IMR-90 (cell line): Measurements from ENCODE around the gene GINS1. TPM values are rescaled to one million over a fixed set of nuclear protein-coding genes. Genes with fewer than 3 reads are reported as not detected.

Experiments
- ATAC-seq: fragments of 200-7000 bp; cut with Tn5 transposase; 2 replicates; pipeline ENCODE4 v1.9.1; 2020; ENCODE audit warnings: low read depth, mild to moderate bottlenecking, moderate library complexity
- BruUV-seq: library from RNA; stranded (reverse); fragments of 400-500 nt; replicated peaks from 2 replicates; lab custom pipeline; 2021; lab: Mats Ljungman, UMichigan
- CTCF ChIA-PET: fragments of 300-600 bp; formaldehyde crosslinking; extraction: SDS; loops from one replicate; lab custom pipeline; 2021; ENCODE audit warnings: antibody characterized with exemption; lab: Yijun Ruan, JAX
- POLR2A ChIA-PET: fragments of 300-600 bp; sonication (Branson Sonifier 250); formaldehyde crosslinking; loops from one replicate; lab custom pipeline; 2022; ENCODE audit warnings: antibody characterized with exemption; ENCODE audit not compliant: unreplicated experiment; lab: Charles Lee
- DNase-seq: peaks from one replicate; pipeline ENCODE4 v3.0.0; 2013
- H2AFZ ChIP-seq: replicated peaks from 2 replicates; pipeline ENCODE3; 2013; ENCODE audit warnings: low read length, mild to moderate bottlenecking; ENCODE audit not compliant: poor library complexity
- H2AK5ac ChIP-seq: 2 replicates; pipeline ENCODE4 v1.6.1; 2013; ENCODE audit warnings: low read depth, low read length, inconsistent platforms
- H2AK9ac ChIP-seq: replicated peaks from 2 replicates; pipeline ENCODE3; 2013; ENCODE audit warnings: mild to moderate bottlenecking, low read depth, low read length, moderate library complexity; ENCODE audit not compliant: poor library complexity
- H2BK120ac ChIP-seq: 2 replicates; pipeline ENCODE4 v1.6.1; 2013; ENCODE audit warnings: low read depth, low read length, inconsistent platforms
- H2BK15ac ChIP-seq: 3 replicates; pipeline ENCODE4 v1.6.1; 2013; ENCODE audit warnings: low read depth, low read length, inconsistent platforms
- H2BK20ac ChIP-seq: 2 replicates; pipeline ENCODE4 v1.6.1; 2013; ENCODE audit warnings: low read depth, mild to moderate bottlenecking, inconsistent platforms, low read length, moderate library complexity
- H2BK5ac ChIP-seq: 2 replicates; pipeline ENCODE4 v1.6.1; 2013; ENCODE audit warnings: mild to moderate bottlenecking, low read depth, low read length, inconsistent platforms; ENCODE audit not compliant: poor library complexity, severe bottlenecking
- H3K14ac ChIP-seq: replicated peaks from 2 replicates; pipeline ENCODE4 v1.6.1; 2013; ENCODE audit warnings: low read depth, low read length, inconsistent platforms
- H3K18ac ChIP-seq: 2 replicates; pipeline ENCODE4 v1.6.1; 2013; ENCODE audit warnings: low read depth, low read length, control low read depth
- H3K23ac ChIP-seq: 2 replicates; pipeline ENCODE4 v1.6.1; 2013; ENCODE audit warnings: low read depth, low read length, inconsistent platforms
- H3K27ac ChIP-seq: 2 replicates; pipeline ENCODE4 v1.5.1; 2013; ENCODE audit warnings: mild to moderate bottlenecking, control low read depth, low read length; ENCODE audit not compliant: insufficient read depth
- H3K27me3 ChIP-seq: 2 replicates; pipeline ENCODE4 v1.6.1; 2013; ENCODE audit warnings: low read length; ENCODE audit not compliant: control insufficient read depth, insufficient read depth
- H3K36me3 ChIP-seq: 2 replicates; pipeline ENCODE4 v1.6.1; 2013; ENCODE audit warnings: low read length, mixed read lengths; ENCODE audit not compliant: control insufficient read depth, insufficient read depth
- H3K4ac ChIP-seq: 2 replicates; pipeline ENCODE4 v1.6.1; 2013; ENCODE audit warnings: low read depth, low read length, inconsistent platforms
- H3K4me1 ChIP-seq: 2 replicates; pipeline ENCODE4 v1.6.1; 2013; ENCODE audit warnings: low read length, mixed read lengths; ENCODE audit not compliant: control insufficient read depth, insufficient read depth
- H3K4me2 ChIP-seq: 2 replicates; pipeline ENCODE4 v1.6.1; 2013; ENCODE audit warnings: low read depth, mild to moderate bottlenecking, control low read depth, low read length, moderate library complexity
- H3K4me3 ChIP-seq: 2 replicates; pipeline ENCODE4 v1.5.1; 2013; ENCODE audit warnings: low read depth, mild to moderate bottlenecking, control low read depth, low read length, moderate library complexity; ENCODE audit not compliant: insufficient read depth
- H3K56ac ChIP-seq: 2 replicates; pipeline ENCODE4 v1.6.1; 2013; ENCODE audit warnings: low read length, inconsistent platforms; ENCODE audit not compliant: insufficient read depth; ENCODE audit errors: extremely low read depth
- H3K79me1 ChIP-seq, 2 experiments: 2 replicates each; pipeline ENCODE4 v1.6.1; 2013; ENCODE audit warnings: low read length in 2 of 2, inconsistent platforms in 1 of 2, low read depth in 1 of 2
- H3K9ac ChIP-seq: 2 replicates; pipeline ENCODE4 v1.6.1; 2013; ENCODE audit warnings: low read depth, low read length, control low read depth
- H3K9me1 ChIP-seq: 2 replicates; pipeline ENCODE4 v1.6.1; 2013; ENCODE audit warnings: low read length, inconsistent platforms; ENCODE audit not compliant: insufficient read depth
- H3K9me3 ChIP-seq: 2 replicates; pipeline ENCODE4 v1.6.1; 2013; ENCODE audit warnings: low read length; ENCODE audit not compliant: control insufficient read depth, insufficient read depth
- H4K20me1 ChIP-seq: 2 replicates; pipeline ENCODE4 v1.6.1; 2013; ENCODE audit warnings: low read length, inconsistent platforms; ENCODE audit not compliant: insufficient read depth
- H4K5ac ChIP-seq: 2 replicates; pipeline ENCODE4 v1.6.1; 2013; ENCODE audit warnings: mild to moderate bottlenecking, low read depth, low read length, control low read depth
- H4K8ac ChIP-seq, 2 experiments: 2 replicates each; pipeline ENCODE4 v1.6.1; 2013; ENCODE audit warnings: low read depth in 2 of 2, low read length in 2 of 2, control low read depth in 1 of 2, inconsistent platforms in 1 of 2
- H4K91ac ChIP-seq: 2 replicates; pipeline ENCODE4 v1.6.1; 2013; ENCODE audit warnings: low read depth, low read length, inconsistent platforms; ENCODE audit not compliant: insufficient read depth
- FOS ChIP-seq: fragments of 150-350 bp; IDR thresholded peaks from 2 replicates; pipeline ENCODE4 v1.6.1; 2016; ENCODE audit warnings: low read depth, low read length
- MAZ ChIP-seq: IDR thresholded peaks from 2 replicates; pipeline ENCODE4 v1.6.1; 2012; ENCODE audit warnings: low read depth, mild to moderate bottlenecking, low read length, improper control_type of control experiment, moderate library complexity, borderline replicate concordance
- MXI1 ChIP-seq: IDR thresholded peaks from 2 replicates; pipeline ENCODE4 v1.6.1; 2012; ENCODE audit warnings: low read depth, mild to moderate bottlenecking, low read length, moderate library complexity, borderline replicate concordance
- RAD21 ChIP-seq: IDR thresholded peaks from 2 replicates; pipeline ENCODE4 v1.6.1; 2012; ENCODE audit warnings: low read length, improper control_type of control experiment
- SMC3 ChIP-seq: fragments of 150-350 bp; IDR thresholded peaks from 2 replicates; pipeline ENCODE4 v1.6.1; 2016; ENCODE audit warnings: low read depth, mild to moderate bottlenecking, antibody characterized with exemption, low read length, moderate library complexity
- WGBS, 2 experiments: methylation state at CpG; one replicate each; pipeline versions ENCODE4 v1.1.5 to v1.1.7; 2013; ENCODE audit warnings: missing lambda C conversion rate in 2 of 2; ENCODE audit not compliant: insufficient read length in 1 of 2; ENCODE audit errors: extremely low coverage in 2 of 2; 5-methylcytosine and 5-hydroxymethylcytosine counted together
- dilution Hi-C: fragments of 300-500 bp; cut with HindIII; formaldehyde crosslinking; loops from one replicate; pipeline ENCODE4 v1.14.3; 2018; ENCODE audit warnings: low sequenced_read_pairs; ENCODE audit not compliant: unreplicated experiment
- in situ Hi-C: fragments of 300-500 bp; cut with MboI; formaldehyde crosslinking; loops from 3 replicates; pipeline ENCODE4 v1.14.3; 2019; ENCODE audit warnings: low sequenced_read_pairs, inconsistent platforms, mixed read lengths
- intact Hi-C: fragments of 100-400 bp; cut with micrococcal nuclease; formaldehyde crosslinking; loops from 2 replicates; pipeline ENCODE4 v1.10.0; 2022
- polyA plus RNA-seq, 3 experiments: library from polyadenylated mRNA; depleted of rRNA; stranded (reverse); fragments of >200 nt; gene quantifications; 2 replicates each; pipeline ENCODE4 v1.2.3, GENCODE V29; 2012; ENCODE audit warnings: low replicate concordance in 1 of 3
- total RNA-seq: library from RNA; depleted of rRNA; stranded (reverse); fragments of >200 nt; gene quantifications from 2 replicates; pipeline ENCODE4 v1.2.3, GENCODE V29; 2012

Gene GINS1
- total and polyA plus RNA-seq, 2 of the 4 experiments (the other 2 are of a cell fraction) = 4.9 to 6.6 TPM

GRCh38 chr20:25376236-25376635, 31.2 kb upstream of the GINS1 start:
- dilution Hi-C loops = no loop called here
- WGBS, 2 experiments = no CpG with 5 or more reads among the region's 4 CpGs
- ATAC-seq (no peak), DNase-seq (no peak)
- peak overlapping the region in 1 of 2 experiments; percentile 52; a peak in 1 of 4 replicates for H4K8ac ChIP-seq
- no peak overlapping the region for H3K56ac ChIP-seq
- peaks cover 15% of the 10 kb centered on the region for H3K9me3 ChIP-seq
- POLR2A ChIA-PET = no interaction called here
- peaks cover 20% of the 10 kb centered on the region for H3K9me1 ChIP-seq
- TF ChIP-seq RAD21 = no peak
- TF ChIP-seq MAZ = no peak
- TF ChIP-seq MXI1 = no peak
- TF ChIP-seq FOS = no peak
- TF ChIP-seq SMC3 = no peak
- no peak overlapping the region for H4K91ac ChIP-seq
- H3K23ac ChIP-seq = no peak overlapping the region
- no peak overlapping the region for H2BK15ac ChIP-seq
- no peak overlapping the region for H2BK120ac ChIP-seq
- peak overlapping the region; percentile 37 for H2BK5ac ChIP-seq
- no peak overlapping the region for H2AFZ ChIP-seq
- H3K79me1 ChIP-seq = peaks cover 44 to 88% of the 10 kb centered on the region in 2 experiments
- peaks cover 10% of the 10 kb centered on the region for H3K4me1 ChIP-seq
- no peaks in the 10 kb centered on the region for H3K27me3 ChIP-seq
- H4K20me1 ChIP-seq = peaks cover 27% of the 10 kb centered on the region
- no peak overlapping the region for H3K14ac ChIP-seq
- CTCF ChIA-PET = no interaction called here
- BruUV-seq = no TSS peak
- H3K4me3 ChIP-seq = no peak overlapping the region
- no peak overlapping the region for H2AK9ac ChIP-seq
- no peak overlapping the region for H4K5ac ChIP-seq
- intact Hi-C loops = no loop called here
- H3K18ac ChIP-seq = no peak overlapping the region
- no peak overlapping the region for H2AK5ac ChIP-seq
- no peak overlapping the region for H2BK20ac ChIP-seq
- no peak overlapping the region for H3K4me2 ChIP-seq
- no peak overlapping the region for H3K27ac ChIP-seq
- no peaks in the 10 kb centered on the region for H3K36me3 ChIP-seq
- H3K9ac ChIP-seq = no peak overlapping the region
- H3K4ac ChIP-seq = no peak overlapping the region
- in situ Hi-C loops = loop anchor here (25.0 kb wide), 1 partner anchor 739 kb away; no protein-coding TSS in a partner anchor
